H9 (cell line): ENCODE measurements around the gene CEP85L. TPM values are rescaled to one million over a fixed set of nuclear protein-coding genes. Genes with fewer than 3 reads are reported as not detected.

Experiments
- DNase-seq: peaks from one replicate; pipeline ENCODE4 v3.0.0-alpha.2; 2017
- H2AFZ ChIP-seq: one replicate; pipeline ENCODE4 v1.6.1; 2013; ENCODE audit warnings: mild to moderate bottlenecking, low read length, control low read depth, moderate library complexity
- H2AK5ac ChIP-seq: 2 replicates; pipeline ENCODE4 v1.6.1; 2013; ENCODE audit warnings: low read length, control low read depth, mixed read lengths; ENCODE audit not compliant: insufficient read length
- H2BK120ac ChIP-seq: one replicate; pipeline ENCODE4 v1.6.1; 2013; ENCODE audit warnings: low read depth, mild to moderate bottlenecking, low read length, control low read depth, inconsistent platforms; ENCODE audit not compliant: poor library complexity, severe bottlenecking
- H2BK12ac ChIP-seq: 2 replicates; pipeline ENCODE4 v1.6.1; 2013; ENCODE audit warnings: low read length, control low read depth, mixed read lengths, low read depth; ENCODE audit not compliant: insufficient read length
- H2BK15ac ChIP-seq: 2 replicates; pipeline ENCODE4 v1.6.1; 2013; ENCODE audit warnings: low read depth, low read length, control low read depth
- H2BK20ac ChIP-seq: one replicate; pipeline ENCODE4 v1.6.1; 2013; ENCODE audit warnings: low read depth, mild to moderate bottlenecking, low read length, control low read depth, inconsistent platforms; ENCODE audit not compliant: poor library complexity, severe bottlenecking
- H2BK5ac ChIP-seq: 2 replicates; pipeline ENCODE4 v1.6.1; 2013; ENCODE audit warnings: low read length, control low read depth, mixed read lengths; ENCODE audit not compliant: insufficient read length
- H3K14ac ChIP-seq: 2 replicates; pipeline ENCODE4 v1.6.1; 2013; ENCODE audit warnings: low read length, control low read depth; ENCODE audit not compliant: insufficient read depth
- H3K18ac ChIP-seq: 2 replicates; pipeline ENCODE4 v1.6.1; 2013; ENCODE audit warnings: low read depth, mild to moderate bottlenecking, mixed read lengths, low read length, control low read depth; ENCODE audit not compliant: insufficient read length
- H3K23ac ChIP-seq: 2 replicates; pipeline ENCODE4 v1.6.1; 2013; ENCODE audit warnings: low read length, control low read depth, mixed read lengths, low read depth; ENCODE audit not compliant: insufficient read length
- H3K23me2 ChIP-seq: 2 replicates; pipeline ENCODE4 v1.6.1; 2013; ENCODE audit warnings: low read depth, mild to moderate bottlenecking, mixed read lengths, low read length, control low read depth; ENCODE audit not compliant: insufficient read length, poor library complexity, severe bottlenecking
- H3K27ac ChIP-seq: 2 replicates; pipeline ENCODE4 v1.5.1; 2013; ENCODE audit warnings: low read length, control low read depth, mixed read lengths, low read depth; ENCODE audit not compliant: insufficient read length
- H3K27me3 ChIP-seq: 2 replicates; pipeline ENCODE4 v1.6.1; 2013; ENCODE audit warnings: low read length, control low read depth, inconsistent platforms; ENCODE audit not compliant: insufficient read depth
- H3K4ac ChIP-seq: 2 replicates; pipeline ENCODE4 v1.6.1; 2013; ENCODE audit warnings: low read depth, mild to moderate bottlenecking, control low read depth, inconsistent platforms, low read length, moderate library complexity
- H3K4me1 ChIP-seq: 2 replicates; pipeline ENCODE4 v1.6.1; 2013; ENCODE audit warnings: low read length, control low read depth, inconsistent platforms; ENCODE audit not compliant: insufficient read depth
- H3K4me2 ChIP-seq: 2 replicates; pipeline ENCODE4 v1.6.1; 2013; ENCODE audit warnings: low read length, control low read depth, mixed read lengths; ENCODE audit not compliant: insufficient read length, insufficient read depth
- H3K56ac ChIP-seq: 2 replicates; pipeline ENCODE4 v1.6.1; 2013; ENCODE audit warnings: low read depth, mild to moderate bottlenecking, mixed read lengths, low read length, control low read depth; ENCODE audit not compliant: insufficient read length
- H3K79me1 ChIP-seq: 2 replicates; pipeline ENCODE4 v1.6.1; 2013; ENCODE audit warnings: low read depth, mild to moderate bottlenecking, moderate library complexity, low read length, control low read depth, inconsistent platforms; ENCODE audit not compliant: insufficient read depth, poor library complexity, severe bottlenecking
- H3K79me2 ChIP-seq: 2 replicates; pipeline ENCODE4 v1.6.1; 2013; ENCODE audit warnings: low read length, control low read depth, inconsistent platforms; ENCODE audit not compliant: insufficient read depth
- H3K9ac ChIP-seq: 2 replicates; pipeline ENCODE4 v1.6.1; 2013; ENCODE audit warnings: low read length, control low read depth, mixed read lengths; ENCODE audit not compliant: insufficient read length; ENCODE audit errors: extremely low read depth
- H3K9me3 ChIP-seq: one replicate; pipeline ENCODE4 v1.6.1; 2013; ENCODE audit warnings: low read depth, low read length, inconsistent platforms; ENCODE audit not compliant: control insufficient read depth
- H3T11ph ChIP-seq: one replicate; pipeline ENCODE4 v1.6.1; 2013; ENCODE audit warnings: mild to moderate bottlenecking, low read length, control low read depth, inconsistent platforms
- H4K20me1 ChIP-seq: one replicate; pipeline ENCODE4 v1.6.1; 2013; ENCODE audit not compliant: control insufficient read depth, insufficient read length, insufficient read depth
- H4K5ac ChIP-seq: 2 replicates; pipeline ENCODE4 v1.6.1; 2013; ENCODE audit warnings: low read depth, mild to moderate bottlenecking, mixed read lengths, low read length, control low read depth; ENCODE audit not compliant: insufficient read length
- H4K8ac ChIP-seq: replicated peaks from 2 replicates; pipeline ENCODE4 v1.6.1; 2013; ENCODE audit warnings: low read length, control low read depth, mixed read lengths, low read depth; ENCODE audit not compliant: insufficient read length
- H4K91ac ChIP-seq: 2 replicates; pipeline ENCODE4 v1.6.1; 2013; ENCODE audit warnings: low read depth, mild to moderate bottlenecking, moderate library complexity, mixed read lengths, low read length, control low read depth; ENCODE audit not compliant: insufficient read length
- H3K27ac Mint-ChIP-seq, 3 experiments: 2 replicates in 2 of 3; 3 replicates in 1 of 3; pipeline ENCODE4 v1.8.0; 2020 to 2021; ENCODE audit warnings: mixed read lengths in 3 of 3, mild to moderate bottlenecking in 1 of 3, moderate library complexity in 1 of 3
- H3K27me3 Mint-ChIP-seq: 2 replicates; pipeline ENCODE4 v1.8.0; 2021; ENCODE audit warnings: low read depth, mild to moderate bottlenecking, moderate library complexity, mixed read lengths
- H3K36me3 Mint-ChIP-seq, 3 experiments: 2 replicates in 2 of 3; 3 replicates in 1 of 3; pipeline ENCODE4 v1.8.0; 2020 to 2021; ENCODE audit warnings: low read depth in 3 of 3, mixed read lengths in 3 of 3; ENCODE audit not compliant: insufficient read depth in 1 of 3
- H3K4me1 Mint-ChIP-seq, 2 experiments: 2 replicates each; pipeline ENCODE4 v1.8.0; 2020; ENCODE audit warnings: mixed read lengths in 2 of 2
- H3K4me3 Mint-ChIP-seq, 2 experiments: 2 replicates in 1 of 2; 3 replicates in 1 of 2; pipeline ENCODE4 v1.8.0; 2020 to 2021; ENCODE audit warnings: mild to moderate bottlenecking in 2 of 2, mixed read lengths in 2 of 2, moderate library complexity in 1 of 2
- H3K9me3 Mint-ChIP-seq, 2 experiments: 2 replicates in 1 of 2; 3 replicates in 1 of 2; pipeline ENCODE4 v1.8.0; 2020; ENCODE audit warnings: mild to moderate bottlenecking in 2 of 2, mixed read lengths in 2 of 2, moderate library complexity in 1 of 2
- WGBS: extraction: QIAGEN DNeasy Blood & Tissue Kit; methylation state at CpG from one replicate; pipeline ENCODE4 v1.1.7; 2013; ENCODE audit warnings: missing lambda C conversion rate, low lambda C conversion rate, mixed read lengths; ENCODE audit not compliant: insufficient read length; ENCODE audit errors: extremely low coverage; 5-methylcytosine and 5-hydroxymethylcytosine counted together
- total RNA-seq: library from RNA; stranded (reverse); gene quantifications from 2 replicates; pipeline ENCODE4 v1.2.1, GENCODE V29; 2021
- TF ChIP-seq, protein P1 (sequence below): fragments of 200-600 bp; sonication (generic); conservative IDR thresholded peaks from 3 replicates; pipeline ENCODE4 v1.8.0; 2021; ENCODE audit warnings: antibody characterized with exemption, mild to moderate bottlenecking

The CEP85L gene
- total RNA-seq, 1 experiment from 2014 or later = 3.8 TPM

DNA sequence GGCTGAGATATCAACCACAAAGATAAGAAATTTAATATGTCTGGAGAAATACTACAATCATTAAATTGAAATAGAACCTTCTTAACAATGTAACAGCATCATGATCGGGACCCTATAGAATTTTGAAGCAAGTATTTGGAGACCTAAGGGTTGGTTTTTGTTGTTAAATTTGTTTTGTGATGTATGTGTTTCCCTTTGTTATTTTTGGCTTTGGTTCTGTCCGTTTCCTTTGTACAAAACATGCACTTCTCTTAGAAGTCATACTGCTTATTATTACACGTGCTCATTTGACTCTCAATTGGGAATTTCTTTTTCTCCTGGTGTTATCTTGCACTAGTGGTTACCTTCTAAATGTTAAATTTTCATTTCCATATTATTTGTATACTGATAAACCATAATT is 107.3 kb downstream of the CEP85L start:
- Histone ChIP-seq H4K8ac (no peak overlapping the region), H3K4me2 (no peak overlapping the region), H4K5ac (no peak overlapping the region), H2BK120ac (no peak overlapping the region), H2BK15ac (no peak overlapping the region), H3K56ac (no peak overlapping the region), H3K4ac (no peak overlapping the region), H3K14ac (no peak overlapping the region), H3K23ac (no peak overlapping the region), H3K18ac (no peak overlapping the region), H2BK20ac (no peak overlapping the region), H3K27me3 (no peaks in the 10 kb centered on the region), H3K23me2 (no peaks in the 10 kb centered on the region), H3K27ac (no peak overlapping the region), H3K79me2 (no peaks in the 10 kb centered on the region), H2AFZ (no peak overlapping the region), H3K9ac (no peak overlapping the region), H3K4me1 (no peaks in the 10 kb centered on the region), H2BK5ac (no peak overlapping the region), H2AK5ac (no peak overlapping the region), H4K91ac (no peak overlapping the region), H3K9me3 (no peaks in the 10 kb centered on the region), H2BK12ac (no peak overlapping the region), H3K79me1 (no peaks in the 10 kb centered on the region), H3T11ph (no peak overlapping the region), H4K20me1 (no peaks in the 10 kb centered on the region)
- DNase-seq = no peak
- TF ChIP-seq, protein P1, sequence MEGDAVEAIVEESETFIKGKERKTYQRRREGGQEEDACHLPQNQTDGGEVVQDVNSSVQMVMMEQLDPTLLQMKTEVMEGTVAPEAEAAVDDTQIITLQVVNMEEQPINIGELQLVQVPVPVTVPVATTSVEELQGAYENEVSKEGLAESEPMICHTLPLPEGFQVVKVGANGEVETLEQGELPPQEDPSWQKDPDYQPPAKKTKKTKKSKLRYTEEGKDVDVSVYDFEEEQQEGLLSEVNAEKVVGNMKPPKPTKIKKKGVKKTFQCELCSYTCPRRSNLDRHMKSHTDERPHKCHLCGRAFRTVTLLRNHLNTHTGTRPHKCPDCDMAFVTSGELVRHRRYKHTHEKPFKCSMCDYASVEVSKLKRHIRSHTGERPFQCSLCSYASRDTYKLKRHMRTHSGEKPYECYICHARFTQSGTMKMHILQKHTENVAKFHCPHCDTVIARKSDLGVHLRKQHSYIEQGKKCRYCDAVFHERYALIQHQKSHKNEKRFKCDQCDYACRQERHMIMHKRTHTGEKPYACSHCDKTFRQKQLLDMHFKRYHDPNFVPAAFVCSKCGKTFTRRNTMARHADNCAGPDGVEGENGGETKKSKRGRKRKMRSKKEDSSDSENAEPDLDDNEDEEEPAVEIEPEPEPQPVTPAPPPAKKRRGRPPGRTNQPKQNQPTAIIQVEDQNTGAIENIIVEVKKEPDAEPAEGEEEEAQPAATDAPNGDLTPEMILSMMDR = no peak
- Mint-ChIP-seq H3K4me1 (peaks cover 2 to 7% of the 10 kb centered on the region in 2 experiments; a peak in 2 of 4 replicates), H3K27ac (no peak overlapping the region), H3K4me3 (no peak overlapping the region), H3K27me3 (no peaks in the 10 kb centered on the region), H3K9me3 (peaks cover 0 to 2% of the 10 kb centered on the region in 2 experiments; a peak in 2 of 5 replicates), H3K36me3 (no peaks in the 10 kb centered on the region)
- WGBS = no CpG with 5 or more reads among the region's 3 CpGs
